K562 (cell line): ENCODE results near the gene PRSS23. TPM values are rescaled to one million over a fixed set of nuclear protein-coding genes. Genes with fewer than 3 reads are reported as not detected.
A peak's percentile ranks its signal among the peaks of the same experiment; 100 is the strongest.

Experiments used
- ATAC-seq: fragments of 200-7000 bp; cut with Tn5 transposase; 3 replicates; pipeline ENCODE4 v1.9.1; 2020; ENCODE audit warnings: moderate library complexity
- BruUV-seq: library from RNA; stranded (reverse); fragments of 400-500 nt; replicated peaks from 2 replicates; lab custom pipeline; 2021; lab: Mats Ljungman, UMichigan
- CTCF ChIA-PET: fragments of 300-600 bp; formaldehyde crosslinking; extraction: SDS; loops from one replicate; lab custom pipeline; 2021; ENCODE audit warnings: low intra/inter-chr PET ratio; lab: Yijun Ruan, JAX
- POLR2A ChIA-PET: fragments of 300-600, 350-650 bp; sonication (Branson Sonifier 250); formaldehyde crosslinking; extraction: SDS; loops from one replicate; lab custom pipeline; 2021; ENCODE audit warnings: antibody characterized with exemption, inconsistent platforms; lab: Yijun Ruan, JAX
- DNase-seq, 4 experiments: peaks; one replicate each; pipeline versions ENCODE4 v3.0.0 to v3.0.0-alpha.2; 2011 to 2018; ENCODE audit warnings: low spot score in 3 of 4, mixed read lengths in 3 of 4; ENCODE audit errors: extremely low read depth in 1 of 4
- FAIRE-seq: peaks from 2 replicates; lab custom pipeline; 2011; peaks lifted over from hg19 to GRCh38; lab: Jason Lieb, UNC
- H2AFZ ChIP-seq: 2 replicates; pipeline ENCODE4 v1.6.0; 2011; ENCODE audit warnings: low read depth, low read length, control low read depth, inconsistent platforms
- H3K27ac ChIP-seq: fragments of 200-600 bp; 3 replicates; pipeline ENCODE4 v1.8.0; 2011; ENCODE audit warnings: low read depth, mild to moderate bottlenecking, control low read depth, inconsistent platforms, low read length, moderate library complexity, mixed read lengths; ENCODE audit errors: extremely low read depth
- H3K27me3 ChIP-seq, 2 experiments: fragments of 300-600 bp in 1 of 2; 2 replicates in 1 of 2; 3 replicates in 1 of 2; pipeline versions ENCODE4 v1.6.0 to v1.8.0; 2011; ENCODE audit warnings: inconsistent platforms in 2 of 2, low read length in 2 of 2, mild to moderate bottlenecking in 1 of 2, mixed read lengths in 1 of 2, moderate library complexity in 1 of 2; ENCODE audit not compliant: control insufficient read depth in 2 of 2, insufficient read depth in 2 of 2
- H3K36me3 ChIP-seq: fragments of 300-600 bp; 3 replicates; pipeline ENCODE4 v1.8.0; 2011; ENCODE audit warnings: mild to moderate bottlenecking, low read length, inconsistent platforms; ENCODE audit not compliant: control insufficient read depth, insufficient read depth
- H3K4me1 ChIP-seq, 2 experiments: fragments of 200-600 bp in 1 of 2; replicated peaks in 1 of 2; 2 replicates in 1 of 2; 3 replicates in 1 of 2; pipeline versions ENCODE4 v1.5.1 to v1.8.0; 2011; ENCODE audit warnings: inconsistent platforms in 2 of 2, low read length in 2 of 2, mild to moderate bottlenecking in 1 of 2, mixed read lengths in 1 of 2, moderate library complexity in 1 of 2; ENCODE audit not compliant: control insufficient read depth in 2 of 2, insufficient read depth in 2 of 2
- H3K4me2 ChIP-seq: 2 replicates; pipeline ENCODE4 v1.6.1; 2011; ENCODE audit warnings: low read length, control low read depth, inconsistent platforms, mixed read lengths; ENCODE audit not compliant: insufficient read depth
- H3K4me3 ChIP-seq: fragments of 200-600 bp; sonication (generic), shearing (Covaris generic); 2 replicates; pipeline ENCODE4 v1.5.1; 2016; ENCODE audit warnings: control low read depth, inconsistent platforms
- H3K79me2 ChIP-seq: fragments of 200-600 bp; 3 replicates; pipeline ENCODE4 v1.8.0; 2011; ENCODE audit warnings: low read length, inconsistent platforms; ENCODE audit not compliant: control insufficient read depth, insufficient read depth
- H3K9ac ChIP-seq, 2 experiments: 2 replicates each; pipeline versions ENCODE4 v1.6.0 to v1.6.1; 2011; ENCODE audit warnings: low read depth in 2 of 2, low read length in 2 of 2, control low read depth in 1 of 2, inconsistent platforms in 1 of 2, mild to moderate bottlenecking in 1 of 2, mixed read lengths in 1 of 2; ENCODE audit not compliant: insufficient read depth in 1 of 2
- H3K9me1 ChIP-seq: one replicate; pipeline ENCODE4 v1.6.0; 2011; ENCODE audit warnings: inconsistent platforms, mild to moderate bottlenecking, low read length, moderate library complexity; ENCODE audit not compliant: control insufficient read depth, insufficient read depth
- H3K9me3 ChIP-seq: replicated peaks from 2 replicates; pipeline ENCODE4 v1.5.1; 2011; ENCODE audit warnings: low read depth, low read length, inconsistent platforms; ENCODE audit not compliant: control insufficient read depth, insufficient read depth
- H4K20me1 ChIP-seq: replicated peaks from 2 replicates; pipeline ENCODE4 v1.6.1; 2011; ENCODE audit warnings: low read length, inconsistent platforms, mixed read lengths; ENCODE audit not compliant: control insufficient read depth, insufficient read depth
- CEBPG ChIP-seq, 3 experiments: fragments of 200-800 bp in 1 of 3; sonication (Bioruptor generic) in 1 of 3; sonication (generic) in 1 of 3; formaldehyde crosslinking in 1 of 3; IDR thresholded peaks in 2 of 3; conservative IDR thresholded peaks in 1 of 3; 2 replicates each; pipeline versions ENCODE4 v1.6.1 to v1.8.0; 2016 to 2022; ENCODE audit warnings: missing compliant biosample characterization in 2 of 3, missing genetic modification characterization in 2 of 3, mild to moderate bottlenecking in 1 of 3, missing genetic modification reagents in 1 of 3
- HOXB6 ChIP-seq: fragments of 250-450 bp; sonication (Bioruptor Pico); IDR thresholded peaks from 2 replicates; pipeline ENCODE4 v1.5.1; 2022; ENCODE audit warnings: mild to moderate bottlenecking, borderline replicate concordance
- POLR2H ChIP-seq: IDR thresholded peaks from 2 replicates; pipeline ENCODE4 v1.6.1; 2016; ENCODE audit warnings: missing genetic modification characterization, low read depth, mild to moderate bottlenecking, control low read depth, missing compliant biosample characterization, moderate library complexity
- WGBS: fragments of 100-300 bp; shearing (Covaris generic); methylation state at CpG from one replicate; pipeline ENCODE4 v1.1.6; 2016; ENCODE audit warnings: low coverage, mixed read lengths; ENCODE audit not compliant: insufficient coverage; ENCODE audit errors: missing lambda C conversion rate; 5-methylcytosine and 5-hydroxymethylcytosine counted together
- in situ Hi-C: fragments of 300-500 bp; cut with MboI; formaldehyde crosslinking; loops from 4 replicates; pipeline ENCODE4 v1.15.0; 2018; ENCODE audit warnings: inconsistent platforms, mixed read lengths
- intact Hi-C: fragments of 100-400 bp; cut with micrococcal nuclease; formaldehyde crosslinking; loops from 2 replicates; pipeline ENCODE4 v1.14.2; 2022
- polyA plus RNA-seq, 8 experiments: library from polyadenylated mRNA; depleted of rRNA in 4 of 8; stranded (reverse) in 5 of 8; unstranded in 3 of 8; fragments of >200 nt; fragmentation: Nextera tagmentation in 2 of 8; fragmentation: Illumina TruSeq in 1 of 8; extraction: Ambion mirVana in 2 of 8; extraction: Trizol in 1 of 8; gene quantifications; 2 replicates each; pipeline versions ENCODE4 v1.2.1 to v1.2.3, GENCODE V29; 2011 to 2014; ENCODE audit warnings: inconsistent platforms in 1 of 8, missing spikeins in 1 of 8
- total RNA-seq, 7 experiments: library from RNA; depleted of rRNA in 6 of 7; stranded (reverse); fragments of >200 nt in 6 of 7; fragmentation: Illumina TruSeq in 2 of 7; extraction: Trizol in 2 of 7; gene quantifications; 2 replicates each; pipeline versions ENCODE4 v1.2.1 to v1.2.3, GENCODE V29; 2011 to 2021; ENCODE audit warnings: low replicate concordance in 1 of 7
- TF ChIP-seq, protein P1 (sequence below): sonication (generic); formaldehyde crosslinking; IDR thresholded peaks from 2 replicates; pipeline ENCODE4 v1.8.0; 2022; ENCODE audit warnings: mild to moderate bottlenecking, missing genetic modification reagents
- TF ChIP-seq, protein P2 (sequence below): fragments of 250-450 bp; sonication (Bioruptor Pico); IDR thresholded peaks from 2 replicates; pipeline ENCODE4 v1.8.0; 2022; ENCODE audit warnings: inconsistent platforms, mild to moderate bottlenecking, moderate library complexity, borderline replicate concordance

PRSS23 gene
- total and polyA plus RNA-seq, 9 of the 15 experiments (the other 6 are each of a cell fraction or from before 2014, with no cell fraction given), result 0.04 to 0.51 (median 0.11) TPM; not detected in 2

GRCh38 chr11:86784241-86784681, 16.1 kb upstream of the PRSS23 start (continued):
- TF ChIP-seq CEBPG (CRISPR knock-in tag; IDR thresholded peaks at IDR 0.05) (peak; percentile 61; the same call in 1 of the 2 replicates), CEBPG (tag; conservative IDR thresholded peaks at IDR 0.05 in 1 of 2, IDR thresholded peaks at IDR 0.05 in 1 of 2) (peak; percentile 75 to 94), POLR2H (peak; percentile 20; the same call in 1 of the 2 replicates)
- TF ChIP-seq, all 486 proteins: peak for 7

GRCh38 chr11:86785576-86785975, 14.8 kb upstream of the PRSS23 start:
- FAIRE-seq (no peak), ATAC-seq (no peak), DNase-seq (no peak)
- WGBS, result 10% methylated on average over 3 of the region's 3 CpGs
- Histone ChIP-seq H3K27ac (no peak overlapping the region), H3K27me3 (peaks cover 13 to 16% of the 10 kb centered on the region in 2 experiments; a peak in 3 of 5 replicates), H3K4me3 (no peak overlapping the region), H3K79me2 (no peaks in the 10 kb centered on the region), H3K36me3 (no peaks in the 10 kb centered on the region), H3K4me2 (no peak overlapping the region), H3K9me3 (no peaks in the 10 kb centered on the region), H4K20me1 (no peaks in the 10 kb centered on the region), H3K9ac (no peak overlapping the region), H2AFZ (no peak overlapping the region), H3K9me1 (no peaks in the 10 kb centered on the region), H3K4me1 (no peaks in the 10 kb centered on the region; a peak in 1 of 5 replicates)
- intact Hi-C loops (no loop called here), in situ Hi-C loops (no loop called here)
- no TSS peak for BruUV-seq
- POLR2A ChIA-PET, result interaction anchor here (1.1 kb wide), 1 partner anchor 36 kb away, joined by 3 read pairs; no protein-coding TSS in a partner anchor
- CTCF ChIA-PET, result no interaction called here
- TF ChIP-seq HOXB6 (CRISPR knock-in tag), result no peak
- TF ChIP-seq, protein P1, sequence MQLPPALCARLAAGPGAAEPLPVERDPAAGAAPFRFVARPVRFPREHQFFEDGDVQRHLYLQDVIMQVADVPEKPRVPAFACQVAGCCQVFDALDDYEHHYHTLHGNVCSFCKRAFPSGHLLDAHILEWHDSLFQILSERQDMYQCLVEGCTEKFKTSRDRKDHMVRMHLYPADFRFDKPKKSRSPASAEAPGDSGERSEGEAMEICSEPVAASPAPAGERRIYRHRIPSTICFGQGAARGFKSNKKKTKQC (CRISPR knock-in tag), result no peak
- TF ChIP-seq, protein P2, sequence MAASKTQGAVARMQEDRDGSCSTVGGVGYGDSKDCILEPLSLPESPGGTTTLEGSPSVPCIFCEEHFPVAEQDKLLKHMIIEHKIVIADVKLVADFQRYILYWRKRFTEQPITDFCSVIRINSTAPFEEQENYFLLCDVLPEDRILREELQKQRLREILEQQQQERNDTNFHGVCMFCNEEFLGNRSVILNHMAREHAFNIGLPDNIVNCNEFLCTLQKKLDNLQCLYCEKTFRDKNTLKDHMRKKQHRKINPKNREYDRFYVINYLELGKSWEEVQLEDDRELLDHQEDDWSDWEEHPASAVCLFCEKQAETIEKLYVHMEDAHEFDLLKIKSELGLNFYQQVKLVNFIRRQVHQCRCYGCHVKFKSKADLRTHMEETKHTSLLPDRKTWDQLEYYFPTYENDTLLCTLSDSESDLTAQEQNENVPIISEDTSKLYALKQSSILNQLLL (CRISPR knock-in tag), result no peak
